OCI-LY1 (cell line): Measurements from ENCODE around the gene RABGAP1L.

Source experiments
- H2AFZ ChIP-seq: fragments of 200-600 bp; sonication (generic), shearing (Covaris generic); 2 replicates; pipeline ENCODE4 v1.6.0; 2014; ENCODE audit warnings: antibody characterized with exemption, mild to moderate bottlenecking, low read length
- H3F3A ChIP-seq: fragments of 200-600 bp; sonication (generic), shearing (Covaris generic); 2 replicates; pipeline ENCODE4 v1.6.0; 2014; ENCODE audit warnings: mild to moderate bottlenecking, antibody characterized with exemption, low read length, moderate library complexity; ENCODE audit not compliant: insufficient read depth
- H3K27ac ChIP-seq: fragments of 200-600 bp; sonication (generic); 2 replicates; pipeline ENCODE4 v1.5.1; 2014; ENCODE audit warnings: low read length, mixed run types, mild to moderate bottlenecking, low read depth; ENCODE audit not compliant: poor library complexity, severe bottlenecking
- H3K27me3 ChIP-seq: fragments of 200-600 bp; sonication (generic); 2 replicates; pipeline ENCODE4 v1.6.0; 2014; ENCODE audit warnings: antibody characterized with exemption, mild to moderate bottlenecking, low read length, moderate library complexity; ENCODE audit not compliant: insufficient read depth
- H3K36me3 ChIP-seq: fragments of 200-600 bp; sonication (generic); 2 replicates; pipeline ENCODE4 v1.6.1; 2014; ENCODE audit warnings: mild to moderate bottlenecking, antibody characterized with exemption, low read length, moderate library complexity, mixed read lengths; ENCODE audit not compliant: insufficient read depth
- H3K4me1 ChIP-seq: fragments of 200-600 bp; sonication (generic); 2 replicates; pipeline ENCODE4 v1.5.1; 2014; ENCODE audit warnings: mild to moderate bottlenecking, low read length, moderate library complexity; ENCODE audit not compliant: insufficient read depth, severe bottlenecking
- H3K4me2 ChIP-seq: fragments of 200-600 bp; sonication (generic), shearing (Covaris generic); 2 replicates; pipeline ENCODE4 v1.6.1; 2014; ENCODE audit warnings: low read length
- H3K4me3 ChIP-seq: fragments of 200-600 bp; sonication (generic); 2 replicates; pipeline ENCODE4 v1.5.1; 2014; ENCODE audit warnings: low read length, low read depth, mild to moderate bottlenecking, mixed read lengths; ENCODE audit not compliant: poor library complexity, severe bottlenecking
- H3K79me2 ChIP-seq: fragments of 200-600 bp; shearing (Covaris generic); 2 replicates; pipeline ENCODE4 v1.6.1; 2016; ENCODE audit warnings: mixed run types, low read length, mixed read lengths; ENCODE audit not compliant: insufficient read depth
- H3K9ac ChIP-seq: fragments of 200-600 bp; sonication (generic), shearing (Covaris generic); 2 replicates; pipeline ENCODE4 v1.6.1; 2014; ENCODE audit warnings: mild to moderate bottlenecking, low read length, mixed read lengths
- H3K9me2 ChIP-seq: fragments of 200-600 bp; sonication (generic), shearing (Covaris generic); 2 replicates; pipeline ENCODE4 v1.6.1; 2014; ENCODE audit warnings: low read depth, mild to moderate bottlenecking, low read length, mixed read lengths
- H3K9me3 ChIP-seq: fragments of 200-600 bp; shearing (Covaris generic); 2 replicates; pipeline ENCODE4 v1.6.1; 2014; ENCODE audit warnings: low read length, mixed read lengths
- H4K20me1 ChIP-seq: fragments of 200-600 bp; sonication (generic), shearing (Covaris generic); 2 replicates; pipeline ENCODE4 v1.6.0; 2016; ENCODE audit warnings: mild to moderate bottlenecking, low read length; ENCODE audit not compliant: insufficient read depth
- CTCF ChIP-seq: fragments of 200-600 bp; sonication (generic), shearing (Covaris generic); IDR thresholded peaks from 2 replicates; pipeline ENCODE4 v1.5.1; 2017; ENCODE audit warnings: mild to moderate bottlenecking, antibody characterized with exemption, low read length, moderate library complexity, mixed read lengths
- EZH2 ChIP-seq: fragments of 200-600 bp; sonication (generic), shearing (Covaris generic); IDR thresholded peaks from 2 replicates; pipeline ENCODE4 v1.8.0; 2017; ENCODE audit warnings: borderline replicate concordance, mixed run types, mild to moderate bottlenecking, antibody characterized with exemption, low read length, moderate library complexity, mixed read lengths

RABGAP1L gene

GRCh38 chr1:174932587-174932986, 773.3 kb downstream of the RABGAP1L start:
- H3K79me2 ChIP-seq: no peaks in the 10 kb centered on the region
- TF ChIP-seq CTCF: no peak
- no peak for TF ChIP-seq EZH2
- no peaks in the 10 kb centered on the region for H3F3A ChIP-seq
- no peak overlapping the region for H2AFZ ChIP-seq
- H3K27ac ChIP-seq: no peak overlapping the region
- no peak overlapping the region for H3K4me3 ChIP-seq
- H3K9ac ChIP-seq: no peak overlapping the region
- H3K27me3 ChIP-seq: no peaks in the 10 kb centered on the region
- 0 out of 2 replicates have a peak, but pooled peaks cover 6% of the 10 kb centered on the region for H3K36me3 ChIP-seq
- no peaks in the 10 kb centered on the region for H4K20me1 ChIP-seq
- H3K4me2 ChIP-seq: no peak overlapping the region
- H3K4me1 ChIP-seq: no peaks in the 10 kb centered on the region
- no peaks in the 10 kb centered on the region for H3K9me2 ChIP-seq
- no peaks in the 10 kb centered on the region for H3K9me3 ChIP-seq

GRCh38 chr1:174935961-174936727, 776.8 kb downstream of the RABGAP1L start:
- Histone ChIP-seq H3K27me3 (no peaks in the 10 kb centered on the region), H3K36me3 (peaks cover 15% of the 10 kb centered on the region; the same call in 1 of the 2 replicates), H3K9me2 (no peaks in the 10 kb centered on the region), H3K27ac (no peak overlapping the region), H4K20me1 (no peaks in the 10 kb centered on the region), H3K4me3 (no peak overlapping the region), H3K4me2 (no peak overlapping the region), H3K79me2 (no peaks in the 10 kb centered on the region), H3K9me3 (no peaks in the 10 kb centered on the region), H3F3A (no peaks in the 10 kb centered on the region), H2AFZ (no peak overlapping the region), H3K4me1 (peaks cover 7% of the 10 kb centered on the region), H3K9ac (no peak overlapping the region)
- no peak for TF ChIP-seq EZH2
- no peak for TF ChIP-seq CTCF

GRCh38 chr1:174938281-174939007, 779.1 kb downstream of the RABGAP1L start:
- Histone ChIP-seq H3F3A (no peaks in the 10 kb centered on the region), H3K27me3 (no peaks in the 10 kb centered on the region), H3K36me3 (peaks cover 16% of the 10 kb centered on the region; the same call in 1 of the 2 replicates), H3K79me2 (peaks cover 4% of the 10 kb centered on the region; the same call in 1 of the 2 replicates), H3K4me2 (no peak overlapping the region), H4K20me1 (no peaks in the 10 kb centered on the region), H3K27ac (peak overlapping the region; percentile 11), H3K4me1 (peaks cover 27% of the 10 kb centered on the region), H3K9ac (no peak overlapping the region), H3K9me3 (no peaks in the 10 kb centered on the region), H3K4me3 (no peak overlapping the region), H2AFZ (no peak overlapping the region), H3K9me2 (no peaks in the 10 kb centered on the region)
- TF ChIP-seq EZH2 (no peak), CTCF (no peak)
